ENCODE results near the gene LTBP4.

LTBP4 gene

DNA sequence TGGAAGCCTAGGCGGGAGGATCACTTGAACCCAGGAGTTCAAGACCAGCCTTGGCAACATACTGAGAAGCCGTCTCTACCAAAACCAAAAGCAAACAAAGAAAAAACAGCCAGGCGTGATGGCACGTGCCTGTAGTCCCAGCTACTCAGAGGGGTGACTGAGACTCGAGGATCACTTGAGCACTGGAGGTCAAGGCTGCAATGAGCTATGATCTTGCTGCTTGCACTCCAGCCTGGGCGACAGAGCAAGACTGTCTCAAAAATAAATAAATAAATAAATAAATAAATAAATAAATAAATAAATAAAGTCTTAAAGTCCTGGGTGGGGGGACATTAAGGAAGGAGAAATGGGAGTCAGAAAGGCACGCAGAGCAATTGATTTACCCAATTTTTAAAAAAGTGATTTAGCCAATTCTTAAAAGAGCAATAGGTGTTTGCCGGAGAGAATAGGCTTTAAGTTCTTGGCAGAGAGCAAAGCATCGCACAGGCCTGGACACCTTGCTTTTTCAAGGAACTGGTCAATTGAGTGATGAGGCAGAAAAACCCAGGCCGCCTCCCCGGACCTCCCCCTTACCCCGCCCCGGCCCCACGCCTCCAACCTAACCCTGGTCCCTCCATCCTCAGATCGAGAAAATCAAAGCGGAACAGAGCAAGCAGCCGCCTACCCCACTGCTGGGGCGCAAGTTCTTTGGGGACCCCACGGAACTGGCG, 34.0 kb upstream of the LTBP4 start:
- no peak for TF ChIP-seq SPI1 (IDR thresholded peaks at IDR 0.05; ENCODE audit: borderline replicate concordance, low read depth)
- TF ChIP-seq POLR2AphosphoS5 (IDR thresholded peaks at IDR 0.05; ENCODE audit: low read depth) = no peak
- TF ChIP-seq, protein P1, sequence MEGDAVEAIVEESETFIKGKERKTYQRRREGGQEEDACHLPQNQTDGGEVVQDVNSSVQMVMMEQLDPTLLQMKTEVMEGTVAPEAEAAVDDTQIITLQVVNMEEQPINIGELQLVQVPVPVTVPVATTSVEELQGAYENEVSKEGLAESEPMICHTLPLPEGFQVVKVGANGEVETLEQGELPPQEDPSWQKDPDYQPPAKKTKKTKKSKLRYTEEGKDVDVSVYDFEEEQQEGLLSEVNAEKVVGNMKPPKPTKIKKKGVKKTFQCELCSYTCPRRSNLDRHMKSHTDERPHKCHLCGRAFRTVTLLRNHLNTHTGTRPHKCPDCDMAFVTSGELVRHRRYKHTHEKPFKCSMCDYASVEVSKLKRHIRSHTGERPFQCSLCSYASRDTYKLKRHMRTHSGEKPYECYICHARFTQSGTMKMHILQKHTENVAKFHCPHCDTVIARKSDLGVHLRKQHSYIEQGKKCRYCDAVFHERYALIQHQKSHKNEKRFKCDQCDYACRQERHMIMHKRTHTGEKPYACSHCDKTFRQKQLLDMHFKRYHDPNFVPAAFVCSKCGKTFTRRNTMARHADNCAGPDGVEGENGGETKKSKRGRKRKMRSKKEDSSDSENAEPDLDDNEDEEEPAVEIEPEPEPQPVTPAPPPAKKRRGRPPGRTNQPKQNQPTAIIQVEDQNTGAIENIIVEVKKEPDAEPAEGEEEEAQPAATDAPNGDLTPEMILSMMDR (IDR thresholded peaks at IDR 0.05; ENCODE audit: insufficient read depth, low read length) = no peak
- TF ChIP-seq, protein P2, sequence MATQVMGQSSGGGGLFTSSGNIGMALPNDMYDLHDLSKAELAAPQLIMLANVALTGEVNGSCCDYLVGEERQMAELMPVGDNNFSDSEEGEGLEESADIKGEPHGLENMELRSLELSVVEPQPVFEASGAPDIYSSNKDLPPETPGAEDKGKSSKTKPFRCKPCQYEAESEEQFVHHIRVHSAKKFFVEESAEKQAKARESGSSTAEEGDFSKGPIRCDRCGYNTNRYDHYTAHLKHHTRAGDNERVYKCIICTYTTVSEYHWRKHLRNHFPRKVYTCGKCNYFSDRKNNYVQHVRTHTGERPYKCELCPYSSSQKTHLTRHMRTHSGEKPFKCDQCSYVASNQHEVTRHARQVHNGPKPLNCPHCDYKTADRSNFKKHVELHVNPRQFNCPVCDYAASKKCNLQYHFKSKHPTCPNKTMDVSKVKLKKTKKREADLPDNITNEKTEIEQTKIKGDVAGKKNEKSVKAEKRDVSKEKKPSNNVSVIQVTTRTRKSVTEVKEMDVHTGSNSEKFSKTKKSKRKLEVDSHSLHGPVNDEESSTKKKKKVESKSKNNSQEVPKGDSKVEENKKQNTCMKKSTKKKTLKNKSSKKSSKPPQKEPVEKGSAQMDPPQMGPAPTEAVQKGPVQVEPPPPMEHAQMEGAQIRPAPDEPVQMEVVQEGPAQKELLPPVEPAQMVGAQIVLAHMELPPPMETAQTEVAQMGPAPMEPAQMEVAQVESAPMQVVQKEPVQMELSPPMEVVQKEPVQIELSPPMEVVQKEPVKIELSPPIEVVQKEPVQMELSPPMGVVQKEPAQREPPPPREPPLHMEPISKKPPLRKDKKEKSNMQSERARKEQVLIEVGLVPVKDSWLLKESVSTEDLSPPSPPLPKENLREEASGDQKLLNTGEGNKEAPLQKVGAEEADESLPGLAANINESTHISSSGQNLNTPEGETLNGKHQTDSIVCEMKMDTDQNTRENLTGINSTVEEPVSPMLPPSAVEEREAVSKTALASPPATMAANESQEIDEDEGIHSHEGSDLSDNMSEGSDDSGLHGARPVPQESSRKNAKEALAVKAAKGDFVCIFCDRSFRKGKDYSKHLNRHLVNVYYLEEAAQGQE (IDR thresholded peaks at IDR 0.05; ENCODE audit: insufficient replicate concordance, low read depth) = no peak
- TF ChIP-seq GABPA (IDR thresholded peaks at IDR 0.05; ENCODE audit: low read depth) = no peak
- no peak overlapping the region for H3K27ac ChIP-seq (replicated peaks)
- no peak for DNase-seq (ENCODE audit: low read depth in 1 of 2, low spot score in 1 of 2)
- no peak overlapping the region for H3K4me3 ChIP-seq (replicated peaks; ENCODE audit: insufficient read depth, low read length)
- H3K27me3 ChIP-seq (ENCODE audit: insufficient read depth, poor library complexity, severe bottlenecking) = peaks cover 21% of the 10 kb centered on the region

DNA sequence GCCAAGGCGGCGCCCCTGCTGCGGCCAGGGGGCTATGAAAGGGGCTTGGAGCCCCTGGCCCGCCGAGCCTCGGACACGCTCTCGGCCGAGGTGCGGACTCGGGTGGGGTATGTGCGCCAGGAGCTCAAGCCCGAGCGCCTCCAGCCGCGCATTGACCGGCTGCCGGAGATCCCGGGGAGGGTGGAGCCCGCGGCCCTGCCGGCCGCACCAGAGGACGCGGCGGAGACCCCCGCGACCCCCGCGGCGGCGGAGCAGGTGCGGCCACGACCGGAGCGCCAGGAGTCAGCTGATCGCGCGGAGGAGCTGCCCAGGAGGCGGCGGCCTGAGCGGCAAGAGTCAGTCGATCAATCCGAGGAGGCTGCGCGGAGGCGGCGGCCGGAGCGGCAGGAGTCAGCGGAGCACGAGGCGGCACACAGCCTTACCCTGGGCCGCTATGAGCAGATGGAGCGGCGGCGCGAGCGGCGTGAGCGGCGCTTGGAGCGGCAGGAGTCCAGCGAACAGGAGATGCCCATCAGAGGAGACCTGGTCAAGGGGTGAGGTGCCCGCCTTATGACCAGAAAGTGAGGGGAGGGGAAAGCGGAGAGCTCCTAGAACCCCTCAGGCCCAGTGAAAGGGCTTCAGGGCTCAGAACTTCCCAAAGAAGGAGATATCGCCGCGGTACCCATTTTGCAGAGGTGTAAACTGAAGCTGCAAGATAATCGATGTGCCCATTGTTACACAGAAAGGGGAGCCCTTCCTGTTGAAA, 33.2 kb upstream of the LTBP4 start:
- Histone ChIP-seq H3K27ac (replicated peaks) (no peak overlapping the region), H3K4me3 (replicated peaks; ENCODE audit: insufficient read depth, low read length) (no peak overlapping the region), H3K27me3 (ENCODE audit: insufficient read depth, poor library complexity, severe bottlenecking) (peaks cover 21% of the 10 kb centered on the region)
- TF ChIP-seq, protein P1 (IDR thresholded peaks at IDR 0.05; ENCODE audit: insufficient read depth, low read length) = no peak
- TF ChIP-seq SPI1 (IDR thresholded peaks at IDR 0.05; ENCODE audit: borderline replicate concordance, low read depth) (no peak), GABPA (IDR thresholded peaks at IDR 0.05; ENCODE audit: low read depth) (no peak), POLR2AphosphoS5 (IDR thresholded peaks at IDR 0.05; ENCODE audit: low read depth) (no peak)
- TF ChIP-seq, protein P2 (IDR thresholded peaks at IDR 0.05; ENCODE audit: insufficient replicate concordance, low read depth) = no peak
- no peak for DNase-seq (ENCODE audit: low read depth in 1 of 2, low spot score in 1 of 2)

DNA sequence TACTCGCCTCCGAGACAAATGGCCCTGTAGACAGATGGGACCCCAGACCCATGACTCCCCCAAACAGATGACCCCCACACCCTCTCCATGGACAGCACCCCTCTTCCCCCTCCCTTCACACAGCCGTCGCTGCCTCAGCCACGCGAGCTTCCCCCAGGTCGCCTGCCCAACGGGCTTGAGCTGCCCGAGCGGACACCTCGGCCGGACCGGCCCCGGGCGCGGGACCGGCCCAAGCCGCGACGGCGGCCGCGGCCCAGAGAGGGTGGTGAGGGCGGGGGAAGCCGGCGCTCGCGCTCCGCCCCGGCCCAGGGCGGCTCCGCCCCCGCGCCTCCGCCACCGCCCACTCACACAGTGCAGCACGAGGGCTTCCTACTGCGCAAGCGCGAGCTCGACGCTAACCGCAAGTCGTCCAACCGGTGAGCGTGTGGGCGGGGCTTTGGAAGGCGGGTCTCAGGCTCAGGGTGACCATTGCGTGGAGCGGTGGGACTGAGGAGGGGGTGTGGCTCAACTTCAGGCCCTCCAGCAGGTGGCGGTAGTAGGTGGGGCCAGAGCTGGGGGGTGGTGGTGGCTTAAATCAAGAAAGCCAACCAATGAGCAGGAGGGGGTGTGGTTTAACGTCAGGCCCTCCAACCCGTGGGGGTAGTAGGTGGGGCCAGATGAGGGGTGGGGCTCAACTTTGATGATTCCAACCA, 30.7 kb upstream of the LTBP4 start:
- peak; percentile 96 to 97 for DNase-seq (ENCODE audit: low read depth in 1 of 2, low spot score in 1 of 2)
- H3K27me3 ChIP-seq (ENCODE audit: insufficient read depth, poor library complexity, severe bottlenecking) = peaks cover 21% of the 10 kb centered on the region
- peak overlapping the region; percentile 36 for H3K4me3 ChIP-seq (replicated peaks; ENCODE audit: insufficient read depth, low read length)
- TF ChIP-seq, protein P2 (IDR thresholded peaks at IDR 0.05; ENCODE audit: insufficient replicate concordance, low read depth) = no peak
- TF ChIP-seq GABPA (IDR thresholded peaks at IDR 0.05; ENCODE audit: low read depth) (no peak), SPI1 (IDR thresholded peaks at IDR 0.05; ENCODE audit: borderline replicate concordance, low read depth) (no peak), POLR2AphosphoS5 (IDR thresholded peaks at IDR 0.05; ENCODE audit: low read depth) (no peak)
- TF ChIP-seq, protein P1 (IDR thresholded peaks at IDR 0.05; ENCODE audit: insufficient read depth, low read length) = no peak
- no peak overlapping the region for H3K27ac ChIP-seq (replicated peaks)

Data from HL-60 (cell line).